ENCODE measurements around the gene NEURL2.
A peak's percentile ranks its signal among the peaks of the same experiment; 100 is the strongest.
"Not testable (repeated sequence)": the region's sequence is repeated elsewhere in the genome, so short reads cannot be mapped to it uniquely, and the experiment has no call there.

Gene NEURL2

DNA sequence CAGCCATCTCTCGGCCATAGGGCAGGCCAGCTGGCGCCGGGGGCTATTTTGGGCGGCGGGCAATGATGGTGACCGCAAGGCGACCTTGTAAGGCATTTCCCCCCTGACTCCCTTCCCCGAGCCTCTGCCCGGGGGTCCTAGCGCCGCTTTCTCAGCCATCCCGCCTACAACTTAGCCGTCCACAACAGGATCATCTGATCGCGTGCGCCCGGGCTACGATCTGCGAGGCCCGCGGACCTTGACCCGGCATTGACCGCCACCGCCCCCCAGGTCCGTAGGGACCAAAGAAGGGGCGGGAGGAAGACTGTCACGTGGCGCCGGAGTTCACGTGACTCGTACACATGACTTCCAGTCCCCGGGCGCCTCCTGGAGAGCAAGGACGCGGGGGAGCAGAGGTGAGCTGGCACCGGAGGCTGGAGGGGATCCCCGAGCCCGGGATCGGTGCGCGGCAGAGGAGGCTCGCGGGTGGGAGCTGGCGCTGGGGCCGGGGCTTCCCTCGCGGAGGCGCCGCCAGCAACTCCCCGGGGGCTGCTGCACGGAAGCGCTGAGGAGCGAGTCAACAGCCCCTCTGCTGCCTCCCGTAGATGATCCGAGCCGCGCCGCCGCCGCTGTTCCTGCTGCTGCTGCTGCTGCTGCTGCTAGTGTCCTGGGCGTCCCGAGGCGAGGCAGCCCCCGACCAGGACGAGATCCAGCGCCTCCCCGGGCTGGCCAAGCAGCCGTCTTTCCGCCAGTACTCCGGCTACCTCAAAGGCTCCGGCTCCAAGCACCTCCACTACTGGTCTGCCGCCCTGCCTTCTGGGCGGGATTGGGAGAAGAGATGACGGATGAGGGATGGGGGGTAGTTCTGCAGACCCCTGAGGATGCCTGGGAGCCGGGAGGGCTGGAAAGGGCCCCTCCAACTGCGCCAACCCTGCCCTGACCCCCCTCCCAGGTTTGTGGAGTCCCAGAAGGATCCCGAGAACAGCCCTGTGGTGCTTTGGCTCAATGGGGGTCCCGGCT lies at the start of gene NEURL2, which contains the start of gene CTSA:
Gene NEURL2, minus strand, starts transcription at position 224 of the 999 bp plus-strand sequence. Its CDS starts 217 bp downstream, at position 7.
Gene CTSA, plus strand, starts transcription at position 351 of the 999 bp plus-strand sequence. Its CDS starts 234 bp downstream, at position 585.
- DNase-seq: peak; percentile 86
- in situ Hi-C loops (cut with HindIII; ENCODE audit: low pct_ligation_motif_present, low pct_unique_long_range_greater_than_20kb, low sequenced_read_pairs): no loop called here

DNA sequence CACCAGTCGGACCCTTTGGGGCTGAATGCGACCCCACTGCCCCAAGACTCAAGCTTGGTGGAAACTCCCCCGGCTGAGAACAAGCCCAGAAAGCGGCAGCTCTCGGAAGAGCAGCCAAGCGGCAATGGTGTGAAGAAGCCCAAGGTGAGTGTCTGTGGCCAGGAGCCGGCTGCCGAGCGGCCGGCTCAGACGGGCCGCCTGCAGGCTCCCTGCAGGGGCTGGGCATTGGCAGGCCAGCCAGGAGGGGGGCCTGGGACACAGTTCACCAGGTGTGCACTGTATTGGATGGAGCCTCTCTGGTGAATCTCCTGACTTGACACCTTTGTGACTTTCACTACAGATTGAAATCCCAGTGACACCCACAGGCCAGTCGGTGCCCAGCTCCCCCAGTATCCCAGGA lies 49.5 kb upstream of the NEURL2 start:
- DNase-seq: no peak
- in situ Hi-C loops (cut with HindIII; ENCODE audit: low pct_ligation_motif_present, low pct_unique_long_range_greater_than_20kb, low sequenced_read_pairs): no loop called here

DNA sequence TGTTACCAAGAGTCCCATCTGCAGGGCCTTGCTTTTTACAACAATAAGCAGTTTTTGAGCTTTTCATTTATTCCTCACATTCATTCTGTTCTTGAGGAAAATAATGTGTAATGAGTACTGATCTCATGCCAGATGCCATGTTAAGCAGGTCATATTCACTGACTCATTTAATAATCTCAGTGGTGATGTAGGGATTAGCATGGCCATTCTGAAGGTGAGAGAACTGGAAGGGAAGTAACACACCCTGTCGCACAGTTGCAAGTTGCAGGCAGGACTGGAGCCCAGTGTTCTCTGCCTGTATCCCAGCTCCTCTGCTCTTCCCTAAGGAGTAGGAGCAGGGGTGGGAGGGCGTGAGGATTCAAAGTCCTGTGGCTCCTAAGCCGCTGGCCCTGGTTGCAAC lies 49.0 kb upstream of the NEURL2 start:
- no peak for DNase-seq
- in situ Hi-C loops (cut with HindIII; ENCODE audit: low pct_ligation_motif_present, low pct_unique_long_range_greater_than_20kb, low sequenced_read_pairs): no loop called here

DNA sequence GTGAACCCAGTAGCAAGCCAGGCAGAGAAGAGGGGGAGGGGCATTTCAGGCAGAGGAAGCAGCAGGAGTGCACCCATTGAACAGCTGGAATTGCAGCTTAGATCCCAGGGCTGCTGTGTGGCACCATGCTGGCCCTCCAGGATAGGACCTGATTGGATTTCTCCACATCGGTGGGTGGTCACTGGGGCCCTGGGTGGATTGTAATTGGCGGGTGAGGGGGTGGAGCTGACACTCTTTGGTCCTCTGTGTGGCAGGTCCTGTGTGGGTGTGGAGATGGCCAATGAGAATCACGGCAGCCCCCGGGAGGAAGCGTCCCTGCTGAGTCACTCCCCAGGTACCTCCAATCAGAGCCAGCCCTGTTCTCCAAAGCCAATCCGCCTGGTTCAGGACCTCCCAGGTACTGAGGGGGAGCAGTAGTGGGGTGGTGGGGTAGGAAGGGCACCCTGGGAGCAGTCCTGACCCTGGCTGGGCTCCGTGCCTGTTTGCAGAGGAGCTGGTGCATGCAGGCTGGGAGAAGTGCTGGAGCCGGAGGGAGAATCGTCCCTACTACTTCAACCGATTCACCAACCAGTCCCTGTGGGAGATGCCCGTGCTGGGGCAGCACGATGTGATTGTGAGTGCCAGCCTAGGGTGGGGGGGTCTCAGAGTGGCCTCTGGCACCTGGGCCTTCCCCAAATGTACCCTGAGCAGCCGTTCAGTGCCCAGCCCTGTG lies 47.9 kb upstream of the NEURL2 start:
- in situ Hi-C loops (cut with HindIII; ENCODE audit: low pct_ligation_motif_present, low pct_unique_long_range_greater_than_20kb, low sequenced_read_pairs): no loop called here
- DNase-seq: no peak

DNA sequence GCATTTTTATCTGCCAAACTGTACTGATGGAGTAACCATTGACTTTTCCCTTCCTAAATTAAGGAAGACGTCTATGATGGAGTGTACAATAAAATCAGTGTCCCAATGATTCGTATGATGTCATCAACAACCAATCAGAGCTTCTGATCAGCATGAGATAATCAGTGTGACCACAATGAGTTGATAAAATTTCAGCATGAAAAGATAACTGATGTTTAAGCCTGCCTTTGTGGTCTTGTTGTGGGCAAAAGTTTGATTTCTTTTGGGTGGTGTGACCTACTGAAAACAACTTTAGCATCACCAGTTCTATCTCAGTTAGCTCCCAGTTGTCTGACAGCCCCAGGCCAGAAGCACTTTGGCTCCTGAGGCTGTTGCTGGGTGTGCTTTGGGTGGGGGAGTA lies 46.8 kb upstream of the NEURL2 start:
- in situ Hi-C loops (cut with HindIII; ENCODE audit: low pct_ligation_motif_present, low pct_unique_long_range_greater_than_20kb, low sequenced_read_pairs): no loop called here
- DNase-seq: no peak

GRCh38 chr20:45935416-45936046 lies 44.5 kb upstream of the NEURL2 start:
- no peak for DNase-seq

DNA sequence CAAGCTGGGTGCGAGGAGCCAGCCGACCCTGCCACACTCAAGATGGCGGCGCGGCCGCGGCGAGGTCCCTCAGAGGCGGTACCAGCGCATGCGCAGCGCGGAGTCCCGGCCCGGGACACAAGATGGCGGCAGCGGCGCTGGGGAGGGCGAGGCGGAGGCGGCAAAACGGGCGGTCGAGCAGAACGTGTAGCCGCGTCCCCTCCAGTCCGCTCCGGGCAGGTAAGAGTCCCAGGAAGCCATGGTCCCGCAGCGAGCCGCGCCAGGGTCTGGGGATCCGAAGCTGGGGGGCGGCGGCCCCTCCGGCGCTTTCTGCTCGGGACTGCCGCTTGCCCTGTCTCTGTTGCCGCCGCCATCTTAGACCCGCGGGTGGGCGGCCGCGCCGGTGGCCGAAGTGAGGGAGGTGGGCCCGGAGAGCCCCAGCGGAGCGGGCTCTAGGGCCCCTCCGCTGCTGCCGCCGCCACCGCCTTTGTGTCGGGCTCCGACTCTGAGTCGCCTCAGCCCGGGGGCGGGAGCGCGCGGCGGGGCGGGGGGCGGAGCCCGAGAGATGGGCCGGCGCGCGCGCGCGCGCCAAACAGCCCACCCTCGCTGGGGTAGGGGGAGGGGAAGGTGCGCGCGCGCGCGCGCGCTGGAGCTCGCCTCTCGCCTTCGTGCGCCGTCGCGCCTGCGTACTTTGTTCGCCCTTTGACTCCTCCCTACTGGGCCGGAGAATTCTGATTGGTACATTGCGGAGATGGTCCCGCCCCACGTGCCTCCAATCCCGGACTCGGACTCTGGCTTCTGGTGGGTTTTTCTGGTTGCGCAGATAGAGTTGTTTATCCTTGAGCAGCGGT lies 43.8 kb upstream of the NEURL2 start, which contains the start of gene PCIF1:
Gene PCIF1, plus strand, starts transcription at position 98 of the 830 bp plus-strand sequence. CDS start 4,317 bp downstream, outside the sequence.
- in situ Hi-C loops (cut with HindIII; ENCODE audit: low pct_ligation_motif_present, low pct_unique_long_range_greater_than_20kb, low sequenced_read_pairs): no loop called here
- DNase-seq: peak; percentile 94

More at GRCh38 chr20:45935416-45936046, 44.5 kb upstream of the NEURL2 start:
- in situ Hi-C loops (cut with HindIII; ENCODE audit: low pct_ligation_motif_present, low pct_unique_long_range_greater_than_20kb, low sequenced_read_pairs): no loop called here

DNA sequence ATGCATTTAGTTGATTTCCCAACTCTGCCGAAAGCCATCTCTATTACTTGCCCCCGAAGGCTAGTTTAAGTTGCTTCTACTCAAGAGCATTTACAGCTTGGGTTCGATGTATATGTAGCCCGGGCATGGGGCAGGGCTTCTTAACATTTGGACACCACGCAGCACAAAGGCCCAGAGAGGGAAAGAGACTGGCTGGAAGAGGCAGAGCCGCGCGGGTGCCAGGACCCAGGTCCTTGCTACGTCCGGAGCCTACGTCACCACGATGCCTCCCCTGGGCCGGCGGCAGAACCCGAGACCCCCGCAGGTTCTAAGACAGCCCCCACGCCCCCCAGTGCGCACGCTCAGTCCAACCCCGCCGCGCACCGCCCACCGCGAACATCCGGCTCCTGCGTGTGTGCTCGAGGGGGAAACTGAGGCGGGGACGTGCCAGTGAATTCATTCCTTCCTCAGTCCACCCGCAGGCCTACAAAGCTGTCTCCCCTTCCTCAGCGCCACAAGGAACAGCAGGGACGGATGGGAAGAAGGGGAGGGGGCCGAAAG lies 43.1 kb upstream of the NEURL2 start:
- in situ Hi-C loops (cut with HindIII; ENCODE audit: low pct_ligation_motif_present, low pct_unique_long_range_greater_than_20kb, low sequenced_read_pairs): no loop called here

DNA sequence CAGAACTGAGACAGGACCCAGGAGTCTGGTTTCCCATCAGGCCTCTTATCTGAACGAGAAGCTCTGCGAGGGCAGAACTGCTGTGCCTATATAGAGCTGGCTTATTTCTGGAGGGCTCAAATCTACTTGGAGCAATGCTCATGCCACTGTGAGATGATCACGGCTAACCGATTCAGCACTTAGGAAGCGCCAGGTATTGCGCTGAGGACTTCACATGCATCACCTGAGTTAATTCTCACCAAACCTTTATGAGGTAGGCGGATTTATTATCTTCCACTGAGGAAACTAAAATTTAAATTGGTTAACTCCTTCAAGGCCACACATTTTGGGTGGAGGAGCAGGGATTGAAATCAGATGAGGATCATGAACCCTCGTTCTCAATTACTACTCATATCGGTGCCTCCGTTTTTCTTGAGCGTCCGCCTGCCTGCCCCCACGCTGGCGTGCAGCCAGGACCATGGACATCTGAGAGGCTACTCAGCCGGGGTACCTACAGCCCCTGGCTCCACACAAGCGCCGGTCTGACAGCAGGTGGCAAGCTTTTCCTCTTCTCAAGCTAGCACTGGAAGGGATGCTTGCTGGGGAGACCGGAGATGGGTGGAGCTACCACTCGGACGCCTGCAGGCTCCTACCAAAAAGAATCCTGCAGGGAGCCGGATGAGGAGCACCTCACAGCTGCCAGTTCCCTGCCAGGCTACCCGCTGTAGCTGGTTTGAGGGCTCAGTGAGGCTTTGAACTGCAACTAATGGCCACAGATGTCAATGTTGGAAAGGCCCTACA lies 42.4 kb upstream of the NEURL2 start:
- peak; percentile 77 for DNase-seq
- in situ Hi-C loops (cut with HindIII; ENCODE audit: low pct_ligation_motif_present, low pct_unique_long_range_greater_than_20kb, low sequenced_read_pairs): no loop called here

More for the DNA sequence above, 43.1 kb upstream of the NEURL2 start:
- peak; percentile 27 for DNase-seq

DNA sequence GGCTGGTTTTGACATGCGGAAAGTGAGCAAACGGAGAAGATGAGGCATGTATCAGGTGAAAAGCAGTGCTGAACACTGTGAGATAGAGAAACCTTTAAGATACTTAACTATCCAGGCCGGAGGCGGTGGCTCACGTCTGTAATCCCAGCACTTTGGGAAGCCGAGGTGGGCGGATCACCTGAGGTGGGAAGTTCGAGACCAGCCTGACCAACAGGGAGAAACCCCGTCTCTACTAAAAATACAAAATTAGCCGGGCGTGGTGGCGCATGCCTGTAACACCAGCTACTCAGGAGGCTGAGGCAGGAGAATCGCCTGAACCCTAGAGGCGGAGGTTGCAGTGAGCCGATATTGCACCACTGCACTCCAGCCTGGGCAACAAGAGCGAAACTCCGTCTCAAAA lies 40.7 kb upstream of the NEURL2 start:
- in situ Hi-C loops (cut with HindIII; ENCODE audit: low pct_ligation_motif_present, low pct_unique_long_range_greater_than_20kb, low sequenced_read_pairs); DNase-seq: not testable (repeated sequence)

GRCh38 chr20:45927071-45927878 lies 36.3 kb upstream of the NEURL2 start:
- no peak for DNase-seq
- in situ Hi-C loops (cut with HindIII; ENCODE audit: low pct_ligation_motif_present, low pct_unique_long_range_greater_than_20kb, low sequenced_read_pairs): no loop called here

DNA sequence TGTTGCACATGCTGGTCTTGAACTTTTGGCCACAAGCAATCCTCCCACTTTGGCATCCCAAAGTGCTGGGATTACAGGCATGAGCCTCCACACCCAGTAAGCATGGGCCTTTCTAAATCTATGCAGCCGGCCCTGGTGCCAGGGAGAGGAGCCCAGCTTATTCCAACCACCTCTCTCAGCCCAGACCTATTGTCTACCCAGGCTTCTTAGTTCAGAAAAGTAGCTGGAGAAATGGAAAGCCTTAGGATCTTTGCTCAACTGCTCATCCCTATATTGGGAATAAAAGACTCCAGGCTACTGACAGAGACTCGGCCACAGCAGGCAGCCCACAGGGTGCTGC lies 35.7 kb upstream of the NEURL2 start:
- in situ Hi-C loops (cut with HindIII; ENCODE audit: low pct_ligation_motif_present, low pct_unique_long_range_greater_than_20kb, low sequenced_read_pairs): no loop called here
- DNase-seq: no peak

DNA sequence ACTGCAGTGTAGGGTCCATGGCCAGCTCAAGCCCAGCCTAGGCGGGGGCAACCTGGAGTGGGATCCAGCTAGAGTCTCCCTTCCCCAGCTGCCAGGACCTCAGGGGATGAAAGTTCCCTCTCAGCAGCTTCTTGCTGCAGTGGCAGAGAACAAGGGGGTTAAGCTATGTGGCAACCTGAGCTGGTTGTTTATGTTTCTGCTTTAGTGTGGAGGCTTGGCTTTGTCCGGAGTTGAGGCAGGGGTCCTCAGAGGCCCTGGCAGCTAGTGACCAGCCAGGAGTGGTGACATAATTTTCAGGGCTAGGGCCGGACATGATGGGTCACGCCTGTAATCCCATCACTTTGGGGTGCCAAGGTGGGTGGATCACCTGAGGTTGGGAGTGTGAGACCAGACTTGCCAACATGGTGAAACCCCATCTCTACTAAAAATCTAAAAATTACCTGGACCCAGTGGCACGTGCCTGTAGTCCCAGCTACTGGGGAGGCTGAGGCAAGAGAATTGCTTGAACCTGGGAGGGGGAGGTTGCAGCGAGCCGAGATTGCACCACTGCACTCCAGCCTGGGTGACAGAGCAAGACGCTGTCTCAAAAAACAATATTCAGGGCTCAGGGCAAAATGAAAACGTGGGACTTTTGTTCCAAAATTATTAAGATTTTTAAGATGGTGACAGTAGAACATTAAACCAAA lies 35.0 kb upstream of the NEURL2 start:
- no peak for DNase-seq
- in situ Hi-C loops (cut with HindIII; ENCODE audit: low pct_ligation_motif_present, low pct_unique_long_range_greater_than_20kb, low sequenced_read_pairs): no loop called here

GRCh38 chr20:45924391-45925261 lies 33.6 kb upstream of the NEURL2 start:
- no peak for DNase-seq
- in situ Hi-C loops (cut with HindIII; ENCODE audit: low pct_ligation_motif_present, low pct_unique_long_range_greater_than_20kb, low sequenced_read_pairs): no loop called here
